SU-DHL-6 (cell line): ENCODE measurements around the gene ANKRD30B.
"Not testable (repeated sequence)": the region's sequence is repeated elsewhere in the genome, so short reads cannot be mapped to it uniquely, and the experiment has no call there.

Source experiments
- CTCF ChIP-seq: fragments of 200-600 bp; sonication (generic); IDR thresholded peaks from one replicate; pipeline ENCODE4 v1.5.1; 2017; ENCODE audit warnings: antibody characterized with exemption, mild to moderate bottlenecking, low read length, moderate library complexity; ENCODE audit not compliant: insufficient read depth, poor library complexity, severe bottlenecking
- EZH2phosphoT487 ChIP-seq: fragments of 200-600 bp; sonication (generic), shearing (Covaris generic); conservative IDR thresholded peaks from 2 replicates; pipeline ENCODE4 v1.6.1; 2018; ENCODE audit warnings: mild to moderate bottlenecking, antibody characterized with exemption, low read length, moderate library complexity, mixed read lengths

- not testable (repeated sequence) for TF ChIP-seq CTCF, EZH2phosphoT487
Measured at GRCh38 chr18:14763566-14763965, 15.6 kb downstream of the ANKRD30B start.
